ENCODE results near the gene ZNF730. TPM values are rescaled to one million over a fixed set of nuclear protein-coding genes. Genes with fewer than 3 reads are reported as not detected.
"Not testable (repeated sequence)": the region's sequence is repeated elsewhere in the genome, so short reads cannot be mapped to it uniquely, and the experiment has no call there.

ZNF730 gene
- 1 to 10 TPM in 2 of 7 donors, under 1 TPM in 3, not detected in 2; 0.40 to 1.4 (median 0.80) TPM for total RNA-seq
- polyA plus RNA-seq = under 1 TPM; 0.02 to 0.19 (median 0.11) TPM
- long read RNA-seq, donor 1 = 0 reads
- long read RNA-seq, donor 2 = 0 reads

- Histone ChIP-seq H3K36me3 (no peaks in the 10 kb centered on the region), H3K4me1 (peaks cover 0 to 11% (median 5%) of the 10 kb centered on the region in 6 donors), H3K9me3 (peaks cover 0 to 11% (median 0%) of the 10 kb centered on the region in 8 donors), H3K27ac (peak within 1 kb of the TSS in 3 of 8 donors; percentile 8 to 61 (median 18)), H3K27me3 (replicated peaks in 1 of 7) (peaks cover 0 to 10% (median 0%) of the 10 kb centered on the region in 7 donors), H3K4me3 (peak within 1 kb of the TSS; percentile 10 to 67 (median 44))
- TF ChIP-seq POLR2AphosphoS5 (IDR thresholded peaks at IDR 0.05) = peak in 2 of 3 donors; percentile 30
- TF ChIP-seq POLR2A (IDR thresholded peaks at IDR 0.05) = no peak
- 0 to 8% (median 1%) methylated on average over 11 to 44 of the region's 44 CpGs for WGBS, 5 donors
- intact Hi-C loops (cut with DNase I; ENCODE audit: low total_unique reads) = no loop called here
- DNase-seq = peak; percentile 82
Measured at GRCh38 chr19:23116802-23117571, at the start of gene ZNF730. Gene ZNF730, plus strand, starts transcription at chr19:23117025. Its CDS starts 149 bp downstream, at chr19:23117174.

GRCh38 chr19:23070353-23071146, 46.3 kb upstream of the ZNF730 start:
- Histone ChIP-seq H3K36me3 (no peaks in the 10 kb centered on the region), H3K9me3 (peaks cover 0 to 82% (median 10%) of the 10 kb centered on the region in 8 donors), H3K4me1 (peaks cover 0 to 24% (median 10%) of the 10 kb centered on the region in 6 donors), H3K27me3 (replicated peaks in 1 of 7) (peaks cover 0 to 47% (median 12%) of the 10 kb centered on the region in 7 donors), H3K27ac (no peak overlapping the region), H3K4me3 (peak overlapping the region in 5 of 8 donors; percentile 16 to 62 (median 28))
- intact Hi-C loops (cut with DNase I; ENCODE audit: low total_unique reads) = no loop called here
- TF ChIP-seq POLR2AphosphoS5 (IDR thresholded peaks at IDR 0.05) (no peak), CTCF (IDR thresholded peaks at IDR 0.05 in 8 of 11, conservative IDR thresholded peaks at IDR 0.05 in 3 of 11) (peak in 7 of 11 experiments; percentile 15 to 57 (median 39))
- 6 to 10% (median 9%) methylated on average over 31 to 43 of the region's 43 CpGs for WGBS, 5 donors
- no peak for DNase-seq

DNA sequence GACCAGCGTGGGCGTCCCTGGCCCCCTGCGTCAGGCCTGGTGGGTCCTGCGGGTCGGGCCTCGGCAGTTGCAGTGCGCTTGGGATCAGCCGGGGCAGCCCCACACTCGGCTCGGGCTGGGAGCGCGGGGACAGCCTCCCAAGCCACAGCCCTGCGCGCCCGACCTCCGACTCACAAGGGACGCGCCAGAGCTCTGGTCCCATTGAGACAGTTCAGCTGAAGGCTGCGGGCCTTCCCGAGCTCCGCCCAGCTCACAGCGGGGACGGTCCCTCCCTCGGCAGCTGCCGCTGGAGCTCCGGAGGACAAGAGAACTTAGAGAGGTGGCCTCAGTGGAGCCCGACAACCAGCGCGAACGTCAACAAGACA, 45.7 kb upstream of the ZNF730 start:
- peaks cover 0 to 80% (median 8%) of the 10 kb centered on the region in 8 donors for H3K9me3 ChIP-seq
- H3K27ac ChIP-seq = no peak overlapping the region
- H3K4me3 ChIP-seq = peak overlapping the region in 6 of 8 donors; percentile 16 to 62 (median 25)
- intact Hi-C loops (cut with DNase I; ENCODE audit: low total_unique reads) = no loop called here
- no peaks in the 10 kb centered on the region for H3K36me3 ChIP-seq
- peaks cover 0 to 28% (median 11%) of the 10 kb centered on the region in 6 donors for H3K4me1 ChIP-seq
- 1 to 11% (median 4%) methylated on average over 2 to 30 of the region's 30 CpGs for WGBS, 5 donors
- TF ChIP-seq POLR2A (IDR thresholded peaks at IDR 0.05) = no peak
- TF ChIP-seq POLR2AphosphoS5 (IDR thresholded peaks at IDR 0.05) = no peak
- TF ChIP-seq CTCF (IDR thresholded peaks at IDR 0.05 in 8 of 11, conservative IDR thresholded peaks at IDR 0.05 in 3 of 11) = no peak
- DNase-seq = no peak
- H3K27me3 ChIP-seq (replicated peaks in 1 of 7) = peaks cover 0 to 52% (median 12%) of the 10 kb centered on the region in 7 donors

DNA sequence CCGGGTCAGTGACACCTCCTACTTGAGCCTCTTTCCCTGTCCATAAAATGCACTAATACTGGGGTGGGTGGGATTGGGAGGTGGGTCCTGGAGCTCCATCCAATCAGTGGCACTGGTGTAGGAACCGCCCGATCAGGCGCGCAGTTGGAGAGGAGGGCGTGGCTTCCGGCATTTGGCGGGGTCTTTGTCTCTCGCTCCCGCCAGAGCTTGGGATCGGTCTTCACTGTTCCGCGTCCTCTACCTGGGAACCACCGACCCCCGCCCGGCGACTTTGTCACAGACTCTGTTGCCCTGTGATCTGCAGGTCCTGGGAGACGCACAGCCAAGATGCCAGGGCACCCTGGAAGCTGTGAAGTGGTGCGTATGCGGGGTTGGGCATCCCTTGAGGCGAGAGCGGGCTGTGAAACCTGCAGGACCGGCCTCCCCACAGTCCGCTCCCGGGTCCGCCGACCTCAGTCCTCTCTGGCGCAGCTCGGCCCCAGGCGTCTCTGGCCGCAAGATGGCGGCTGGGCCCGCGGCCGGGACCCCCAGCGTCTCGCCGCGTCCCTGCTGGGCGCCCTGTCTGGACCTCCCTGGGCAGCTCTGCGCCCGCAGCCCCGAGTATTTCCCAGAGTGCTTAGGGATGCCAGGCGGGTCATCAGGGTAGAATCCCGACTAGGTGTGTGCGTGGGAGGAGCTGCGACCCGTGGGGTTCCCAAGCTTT, 41.6 kb upstream of the ZNF730 start:
- DNase-seq = peak; percentile 71
- intact Hi-C loops (cut with DNase I; ENCODE audit: low total_unique reads) = no loop called here
- 0 to 2% (median 2%) methylated on average over 23 to 48 of the region's 48 CpGs for WGBS, 5 donors
- Histone ChIP-seq H3K4me3 (peak overlapping the region; percentile 27 to 76 (median 53)), H3K9me3 (peaks cover 0 to 72% (median 11%) of the 10 kb centered on the region in 8 donors), H3K27ac (peak overlapping the region in 4 of 8 donors; percentile 6 to 56 (median 40)), H3K4me1 (peaks cover 0 to 28% (median 11%) of the 10 kb centered on the region in 6 donors), H3K27me3 (replicated peaks in 1 of 7) (peaks cover 0 to 47% (median 11%) of the 10 kb centered on the region in 7 donors), H3K36me3 (no peaks in the 10 kb centered on the region)
- TF ChIP-seq POLR2A (IDR thresholded peaks at IDR 0.05) (no peak), CTCF (IDR thresholded peaks at IDR 0.05 in 8 of 11, conservative IDR thresholded peaks at IDR 0.05 in 3 of 11) (no peak), POLR2AphosphoS5 (IDR thresholded peaks at IDR 0.05) (peak in 2 of 3 donors; percentile 24 to 37)

DNA sequence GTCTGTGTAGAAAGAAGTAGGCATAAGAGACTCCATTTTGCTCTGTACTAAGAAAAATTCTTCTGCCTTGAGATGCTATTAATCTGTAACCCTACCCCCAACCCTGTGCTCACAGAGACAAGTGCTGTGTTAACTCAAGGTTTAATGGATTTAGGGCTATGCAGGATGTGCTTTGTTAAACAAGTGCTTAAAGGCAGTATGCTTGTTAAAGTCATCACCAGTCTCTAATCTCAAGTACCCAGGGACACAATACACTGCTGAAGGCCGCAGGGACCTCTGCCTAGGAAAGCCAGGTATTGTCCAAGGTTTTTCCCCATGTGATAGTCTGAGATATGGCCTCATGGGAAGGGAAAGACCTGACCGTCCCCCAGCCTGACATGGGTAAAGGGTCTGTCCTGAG, 39.0 kb upstream of the ZNF730 start:
- H3K9me3 ChIP-seq = peaks cover 0 to 77% (median 24%) of the 10 kb centered on the region in 8 donors
- H3K27ac ChIP-seq; H3K36me3 ChIP-seq; H3K4me3 ChIP-seq; intact Hi-C loops (cut with DNase I; ENCODE audit: low total_unique reads); DNase-seq: not testable (repeated sequence)
- H3K4me1 ChIP-seq = peaks cover 0 to 13% (median 1%) of the 10 kb centered on the region in 6 donors
- H3K27me3 ChIP-seq (replicated peaks in 1 of 7) = peaks cover 0 to 27% (median 4%) of the 10 kb centered on the region in 7 donors
- 41 to 76% (median 72%) methylated on average over 2 of the region's 2 CpGs for WGBS, 5 donors

Data from spleen (tissue), 13 donors.